NCI-H187 treated with DMSO at 0.1 percent for 48 hours (cell line): ENCODE measurements around the gene USH1C.

Experiments used
- DNase-seq: peaks from one replicate; lab custom pipeline; 2025; lab: John Stamatoyannopoulos, UW

Gene USH1C

GRCh38 chr11:17526326-17526725 is 17.9 kb downstream of the USH1C start:
- no peak for DNase-seq

- DNase-seq: no peak
These were observed 18.6 kb downstream of the USH1C start for GRCh38 chr11:17525570-17525969.

- no peak for DNase-seq
These were observed 20.0 kb downstream of the USH1C start for GRCh38 chr11:17524221-17524620.

- no peak for DNase-seq
These were observed 21.6 kb downstream of the USH1C start for GRCh38 chr11:17522655-17523054.

GRCh38 chr11:17521106-17521900 is 22.9 kb downstream of the USH1C start:
- DNase-seq: no peak

- DNase-seq: no peak
These were observed 24.9 kb downstream of the USH1C start for GRCh38 chr11:17519061-17519885.

- DNase-seq: no peak
These were observed 25.9 kb downstream of the USH1C start for GRCh38 chr11:17518366-17518765.

- no peak for DNase-seq
These were observed 27.0 kb downstream of the USH1C start for GRCh38 chr11:17517186-17517585.

- DNase-seq: no peak
These were observed 27.6 kb downstream of the USH1C start for GRCh38 chr11:17516551-17517150.

- no peak for DNase-seq
These were observed 28.6 kb downstream of the USH1C start for GRCh38 chr11:17515443-17516176.

- DNase-seq: no peak
These were observed 29.7 kb downstream of the USH1C start for GRCh38 chr11:17514476-17514875.

GRCh38 chr11:17513853-17514252 is 30.4 kb downstream of the USH1C start:
- DNase-seq: no peak

GRCh38 chr11:17512101-17512500 is 32.1 kb downstream of the USH1C start:
- no peak for DNase-seq

GRCh38 chr11:17511571-17511970 is 32.6 kb downstream of the USH1C start:
- no peak for DNase-seq

- DNase-seq: no peak
These were observed 33.6 kb downstream of the USH1C start for GRCh38 chr11:17510507-17511206.

- no peak for DNase-seq
These were observed 35.4 kb downstream of the USH1C start for GRCh38 chr11:17508791-17509190.

GRCh38 chr11:17508306-17508705 is 35.9 kb downstream of the USH1C start:
- no peak for DNase-seq

- DNase-seq: no peak
These were observed 36.4 kb downstream of the USH1C start for GRCh38 chr11:17507773-17508172.

GRCh38 chr11:17506942-17507341 is 37.3 kb downstream of the USH1C start:
- no peak for DNase-seq

- DNase-seq: no peak
These were observed 37.9 kb downstream of the USH1C start for GRCh38 chr11:17506314-17506713.

GRCh38 chr11:17505146-17505545 is 39.1 kb downstream of the USH1C start:
- no peak for DNase-seq
